Left lung (tissue), 10 donors: ENCODE results near the gene MB. TPM values are rescaled to one million over a fixed set of nuclear protein-coding genes. Genes with fewer than 3 reads are reported as not detected.

ENCODE experiments used
- ATAC-seq: fragments of 200-7000 bp; cut with Tn5 transposase; one replicate; pipeline ENCODE4 v1.9.1; 2020; ENCODE audit warnings: moderate library complexity
- DNase-seq, 4 donors: peaks; one replicate each; pipeline ENCODE4 v3.0.0-alpha.2; 2013 to 2020
- H3K27ac ChIP-seq, 2 donors: fragments of 200-600 bp; sonication (generic) in 1 of 2; one replicate each; pipeline versions ENCODE4 v1.5.0 to v1.8.0; 2020 to 2021
- H3K27me3 ChIP-seq, 2 donors: fragments of 200-600 bp; sonication (generic) in 1 of 2; one replicate each; pipeline versions ENCODE4 v1.5.0 to v1.8.0; 2020 to 2021
- H3K36me3 ChIP-seq, 2 donors: fragments of 200-600 bp; sonication (generic) in 1 of 2; one replicate each; pipeline versions ENCODE4 v1.5.0 to v1.8.0; 2020 to 2021
- H3K4me1 ChIP-seq, 2 donors: fragments of 200-600 bp; one replicate each; pipeline ENCODE4 v1.8.0; 2021
- H3K4me3 ChIP-seq, 2 donors: fragments of 200-600 bp; sonication (generic) in 1 of 2; one replicate each; pipeline versions ENCODE4 v1.5.0 to v1.8.0; 2020 to 2021; ENCODE audit warnings: mild to moderate bottlenecking in 1 of 2
- H3K9me3 ChIP-seq, 2 donors: fragments of 200-600 bp; sonication (generic) in 1 of 2; one replicate each; pipeline versions ENCODE4 v1.5.0 to v1.8.0; 2020 to 2021
- CTCF ChIP-seq, 2 donors: fragments of 200-600 bp; sonication (generic) in 1 of 2; IDR thresholded peaks; one replicate each; pipeline versions ENCODE4 v1.5.0 to v1.8.0; 2021; ENCODE audit warnings: antibody characterized with exemption in 2 of 2
- intact Hi-C, 2 donors: fragments of 100-400 bp; cut with DNase I; formaldehyde crosslinking; loops; one replicate each; pipeline versions ENCODE4 v1.11.2 to v1.14.2; 2022
- polyA plus RNA-seq, 6 donors: library from polyadenylated mRNA; unstranded; fragments of 120-200 nt; gene quantifications; one replicate each; pipeline ENCODE4 v1.2.1, GENCODE V29; 2013; ENCODE audit not compliant: insufficient read length in 6 of 6
- total RNA-seq, 2 donors: library from RNA; stranded (reverse); fragmentation: NEBNext Ultra II Directional; extraction: Animal tissue kit (Norgen Biotek cat#: 25700); gene quantifications; one replicate each; pipeline ENCODE4 v1.2.1, GENCODE V29; 2021
- donor health status: DM: no; HTN: yes; CAD: no.
- donor health status: DM: no; HTN: no; CAD: no.

The MB gene
- total and polyA plus RNA-seq, 8 donors: 0.18 to 3.3 (median 0.86) TPM

GRCh38 chr22:35580351-35581022 is 36.6 kb downstream of the MB start:
- no peak overlapping the region for H3K27ac ChIP-seq
- H3K4me3 ChIP-seq: no peak overlapping the region
- DNase-seq: no peak
- intact Hi-C loops: no loop called here
- H3K9me3 ChIP-seq: no peaks in the 10 kb centered on the region
- H3K4me1 ChIP-seq: no peaks in the 10 kb centered on the region
- no peaks in the 10 kb centered on the region for H3K27me3 ChIP-seq
- H3K36me3 ChIP-seq: no peaks in the 10 kb centered on the region
- no peak for ATAC-seq
- no peak for TF ChIP-seq CTCF (IDR thresholded peaks at IDR 0.05)

GRCh38 chr22:35578836-35579575 is 38.1 kb downstream of the MB start:
- DNase-seq (no peak), ATAC-seq (no peak)
- no peak for TF ChIP-seq CTCF (IDR thresholded peaks at IDR 0.05)
- no peak overlapping the region for H3K4me3 ChIP-seq
- no peaks in the 10 kb centered on the region for H3K27me3 ChIP-seq
- no peak overlapping the region for H3K27ac ChIP-seq
- H3K4me1 ChIP-seq: no peaks in the 10 kb centered on the region
- no peaks in the 10 kb centered on the region for H3K9me3 ChIP-seq
- intact Hi-C loops: no loop called here
- H3K36me3 ChIP-seq: no peaks in the 10 kb centered on the region

GRCh38 chr22:35577799-35578659 is 39.1 kb downstream of the MB start:
- Histone ChIP-seq H3K27me3 (no peaks in the 10 kb centered on the region), H3K4me1 (no peaks in the 10 kb centered on the region), H3K27ac (no peak overlapping the region), H3K9me3 (no peaks in the 10 kb centered on the region), H3K36me3 (no peaks in the 10 kb centered on the region), H3K4me3 (no peak overlapping the region)
- intact Hi-C loops: no loop called here
- DNase-seq (no peak), ATAC-seq (no peak)
- no peak for TF ChIP-seq CTCF (IDR thresholded peaks at IDR 0.05)

- H3K27ac ChIP-seq: no peak overlapping the region
- no peak for ATAC-seq
- no peaks in the 10 kb centered on the region for H3K36me3 ChIP-seq
- DNase-seq: peak in 1 of 4 donors; percentile 56
- intact Hi-C loops: no loop called here
- H3K27me3 ChIP-seq: no peaks in the 10 kb centered on the region
- H3K4me3 ChIP-seq: no peak overlapping the region
- H3K4me1 ChIP-seq: no peaks in the 10 kb centered on the region
- no peak for TF ChIP-seq CTCF (IDR thresholded peaks at IDR 0.05)
- H3K9me3 ChIP-seq: no peaks in the 10 kb centered on the region
Measured at GRCh38 chr22:35576671-35577070, 40.5 kb downstream of the MB start.
